Astrocyte of the spinal cord (primary cell): ENCODE measurements around the gene CCDC88C.
A peak's percentile ranks its signal among the peaks of the same experiment; 100 is the strongest.

Source experiments
- DNase-seq: peaks from one replicate; pipeline ENCODE4 v3.0.0; 2011; ENCODE audit warnings: low read depth, low spot score
- H3K4me3 ChIP-seq: 2 replicates; pipeline ENCODE4 v1.5.1; 2011; ENCODE audit warnings: low read depth, mild to moderate bottlenecking, low read length, moderate library complexity
- in situ Hi-C: cut with HindIII; loops from 2 replicates; pipeline ENCODE4 v1.10.0; 2017; ENCODE audit warnings: low sequenced_read_pairs
- TF ChIP-seq, protein P1 (sequence below): IDR thresholded peaks from 2 replicates; pipeline ENCODE4 v1.5.1; 2012; ENCODE audit warnings: low read depth, mild to moderate bottlenecking, low read length, inconsistent platforms

Gene CCDC88C

DNA sequence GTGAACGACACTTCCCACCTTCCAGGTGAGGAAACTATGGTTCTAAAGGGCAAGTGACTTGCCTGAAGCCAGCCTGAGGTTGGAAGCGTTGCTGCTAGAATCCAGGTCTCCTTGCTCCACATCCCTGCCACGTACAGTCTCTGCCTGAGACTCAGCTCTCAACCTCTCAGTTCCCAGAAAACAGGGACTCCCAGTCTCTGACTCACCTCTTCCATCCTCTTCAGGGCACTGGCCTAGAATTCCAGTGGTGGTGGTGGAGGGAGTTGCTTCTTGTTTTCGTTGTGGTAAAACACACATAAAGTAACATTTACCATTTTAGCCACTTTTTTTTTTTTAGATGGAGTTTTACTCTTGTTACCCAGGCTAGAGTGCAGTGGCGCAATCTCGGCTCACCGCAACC, 180.4 kb downstream of the CCDC88C start:
- TF ChIP-seq, protein P1, sequence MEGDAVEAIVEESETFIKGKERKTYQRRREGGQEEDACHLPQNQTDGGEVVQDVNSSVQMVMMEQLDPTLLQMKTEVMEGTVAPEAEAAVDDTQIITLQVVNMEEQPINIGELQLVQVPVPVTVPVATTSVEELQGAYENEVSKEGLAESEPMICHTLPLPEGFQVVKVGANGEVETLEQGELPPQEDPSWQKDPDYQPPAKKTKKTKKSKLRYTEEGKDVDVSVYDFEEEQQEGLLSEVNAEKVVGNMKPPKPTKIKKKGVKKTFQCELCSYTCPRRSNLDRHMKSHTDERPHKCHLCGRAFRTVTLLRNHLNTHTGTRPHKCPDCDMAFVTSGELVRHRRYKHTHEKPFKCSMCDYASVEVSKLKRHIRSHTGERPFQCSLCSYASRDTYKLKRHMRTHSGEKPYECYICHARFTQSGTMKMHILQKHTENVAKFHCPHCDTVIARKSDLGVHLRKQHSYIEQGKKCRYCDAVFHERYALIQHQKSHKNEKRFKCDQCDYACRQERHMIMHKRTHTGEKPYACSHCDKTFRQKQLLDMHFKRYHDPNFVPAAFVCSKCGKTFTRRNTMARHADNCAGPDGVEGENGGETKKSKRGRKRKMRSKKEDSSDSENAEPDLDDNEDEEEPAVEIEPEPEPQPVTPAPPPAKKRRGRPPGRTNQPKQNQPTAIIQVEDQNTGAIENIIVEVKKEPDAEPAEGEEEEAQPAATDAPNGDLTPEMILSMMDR: no peak
- no peak overlapping the region for H3K4me3 ChIP-seq
- in situ Hi-C loops: no loop called here
- peak; percentile 88 for DNase-seq

- DNase-seq: no peak
- in situ Hi-C loops: no loop called here
- TF ChIP-seq, protein P1: no peak
- H3K4me3 ChIP-seq: no peak overlapping the region
Observed at GRCh38 chr14:91235841-91236240, 181.8 kb downstream of the CCDC88C start.

GRCh38 chr14:91234791-91235114, 182.9 kb downstream of the CCDC88C start:
- TF ChIP-seq, protein P1: no peak
- no peak overlapping the region for H3K4me3 ChIP-seq
- in situ Hi-C loops: no loop called here
- DNase-seq: no peak

DNA sequence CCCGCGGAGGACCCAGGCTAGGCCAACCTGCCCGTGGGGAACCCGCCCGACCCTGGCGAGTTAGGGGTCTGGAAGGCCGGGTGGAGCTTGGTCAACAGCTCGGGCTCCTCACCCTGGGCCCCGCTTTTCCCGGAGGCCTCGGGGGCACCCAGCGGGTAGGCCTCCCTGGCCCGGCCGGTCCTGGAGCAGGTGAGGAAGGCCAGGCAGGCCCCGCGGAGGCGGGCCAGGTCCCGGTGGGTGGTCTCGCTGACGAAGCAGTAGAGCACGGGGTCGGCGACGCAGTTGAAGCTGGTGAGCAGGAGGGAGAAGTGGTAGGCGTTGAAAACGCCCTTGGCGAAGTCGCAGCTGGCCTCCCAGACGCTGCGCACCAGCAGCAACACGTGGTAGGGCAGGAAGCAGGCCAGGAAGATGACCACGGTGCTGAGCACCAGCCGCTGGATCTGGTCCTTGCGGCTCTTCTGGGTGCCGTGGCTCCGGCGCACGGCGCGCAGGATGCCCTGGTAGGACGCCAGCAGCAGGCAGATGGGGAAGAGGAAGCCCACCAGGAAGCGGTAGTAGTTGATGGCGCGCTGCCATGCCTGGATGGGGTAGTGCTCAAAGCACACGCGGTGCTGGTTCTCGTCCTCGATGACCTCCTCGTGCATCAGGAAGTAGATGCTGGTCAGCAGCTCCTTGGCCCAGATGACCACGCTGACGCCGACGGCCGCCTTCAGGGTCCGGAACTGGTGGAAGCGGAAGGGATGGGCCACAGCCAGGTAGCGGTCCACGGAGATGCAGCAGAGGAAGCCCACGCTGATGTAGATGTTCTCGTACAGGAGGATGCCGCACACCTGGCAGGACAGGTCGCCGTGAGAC, 183.5 kb downstream of the CCDC88C start:
- in situ Hi-C loops: no loop called here
- no peak for DNase-seq
- no peak overlapping the region for H3K4me3 ChIP-seq
- TF ChIP-seq, protein P1: no peak

- no peak overlapping the region for H3K4me3 ChIP-seq
- in situ Hi-C loops: no loop called here
- no peak for DNase-seq
- TF ChIP-seq, protein P1: no peak
Observed at GRCh38 chr14:91232603-91233002, 185.0 kb downstream of the CCDC88C start.

DNA sequence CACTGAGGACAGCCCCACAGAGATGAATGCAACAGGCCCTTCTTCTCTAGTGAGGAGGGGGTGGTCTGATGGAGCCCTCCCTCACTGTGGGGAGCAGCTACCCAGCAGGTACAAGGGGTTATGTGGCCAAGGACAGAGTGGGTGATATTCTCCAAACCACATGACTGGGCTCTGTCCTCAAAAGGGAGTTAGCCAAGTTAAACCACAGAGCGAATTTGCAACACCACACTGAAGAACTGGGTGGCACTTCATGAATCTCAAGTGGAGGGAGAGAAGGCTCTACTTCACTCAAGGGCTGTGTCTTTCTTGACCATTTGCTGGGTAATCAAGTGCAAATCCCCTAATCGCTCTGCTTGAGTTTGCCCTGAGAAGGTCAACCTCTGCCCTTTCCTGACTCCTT, 185.6 kb downstream of the CCDC88C start:
- TF ChIP-seq, protein P1: no peak
- no peak for DNase-seq
- in situ Hi-C loops: no loop called here
- H3K4me3 ChIP-seq: no peak overlapping the region
